Measurements from ENCODE around the gene IMPA2. TPM values are rescaled to one million over a fixed set of nuclear protein-coding genes. Genes with fewer than 3 reads are reported as not detected.

The IMPA2 gene
- total and polyA plus RNA-seq, 2 of the 8 experiments (the other 6 are each of a cell fraction or from before 2014, with no cell fraction given): 102 to 140 TPM

GRCh38 chr18:11991021-11991795 is 9.9 kb downstream of the IMPA2 start (continued):
- no peak for TF ChIP-seq CHD7 (IDR thresholded peaks at IDR 0.05; ENCODE audit: insufficient replicate concordance, low read length)
- no peak for TF ChIP-seq BCL11A (IDR thresholded peaks at IDR 0.05; ENCODE audit: low read depth in 2 of 2, low read length in 2 of 2)
- TF ChIP-seq SP4 (IDR thresholded peaks at IDR 0.05; ENCODE audit: low read length): no peak
- TF ChIP-seq CEBPB (IDR thresholded peaks at IDR 0.05; ENCODE audit: low read depth, low read length): no peak
- no peak for TF ChIP-seq GABPA (IDR thresholded peaks at IDR 0.05; ENCODE audit: borderline replicate concordance, insufficient read depth, low read length)
- no peak for TF ChIP-seq CHD1 (IDR thresholded peaks at IDR 0.05; ENCODE audit: low read depth, low read length)
- TF ChIP-seq CTBP2 (IDR thresholded peaks at IDR 0.05; ENCODE audit: borderline replicate concordance, insufficient read depth, insufficient read length, low read length): no peak
- no peak for TF ChIP-seq KDM1A (IDR thresholded peaks at IDR 0.05; ENCODE audit: borderline replicate concordance, low read length)
- no peak for TF ChIP-seq USF2 (IDR thresholded peaks at IDR 0.05; ENCODE audit: low read length)

All from H1 (cell line).